ENCODE results near the gene ADAT3.

DNA sequence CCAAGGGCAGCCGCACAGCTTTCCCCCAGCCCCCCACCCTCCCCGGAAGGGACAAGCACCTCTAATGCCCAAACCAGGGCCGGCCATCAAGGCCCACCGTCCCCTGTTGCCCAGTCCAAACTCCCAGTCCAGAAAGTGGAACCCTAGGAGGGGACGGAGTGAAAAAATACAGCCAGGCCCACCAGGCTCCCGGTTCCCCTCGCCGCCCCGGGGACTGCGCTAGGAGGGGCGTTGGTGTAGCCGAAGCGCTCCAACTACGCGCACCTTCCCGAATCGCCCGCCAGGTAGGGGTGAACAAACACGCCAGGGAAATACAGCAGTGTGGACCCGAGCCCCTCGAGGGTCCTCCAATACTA lies 43.2 kb upstream of the ADAT3 start:
- no peak for TF ChIP-seq POLR2A (IDR thresholded peaks at IDR 0.05; ENCODE audit: low read length)
- TF ChIP-seq, protein P1, sequence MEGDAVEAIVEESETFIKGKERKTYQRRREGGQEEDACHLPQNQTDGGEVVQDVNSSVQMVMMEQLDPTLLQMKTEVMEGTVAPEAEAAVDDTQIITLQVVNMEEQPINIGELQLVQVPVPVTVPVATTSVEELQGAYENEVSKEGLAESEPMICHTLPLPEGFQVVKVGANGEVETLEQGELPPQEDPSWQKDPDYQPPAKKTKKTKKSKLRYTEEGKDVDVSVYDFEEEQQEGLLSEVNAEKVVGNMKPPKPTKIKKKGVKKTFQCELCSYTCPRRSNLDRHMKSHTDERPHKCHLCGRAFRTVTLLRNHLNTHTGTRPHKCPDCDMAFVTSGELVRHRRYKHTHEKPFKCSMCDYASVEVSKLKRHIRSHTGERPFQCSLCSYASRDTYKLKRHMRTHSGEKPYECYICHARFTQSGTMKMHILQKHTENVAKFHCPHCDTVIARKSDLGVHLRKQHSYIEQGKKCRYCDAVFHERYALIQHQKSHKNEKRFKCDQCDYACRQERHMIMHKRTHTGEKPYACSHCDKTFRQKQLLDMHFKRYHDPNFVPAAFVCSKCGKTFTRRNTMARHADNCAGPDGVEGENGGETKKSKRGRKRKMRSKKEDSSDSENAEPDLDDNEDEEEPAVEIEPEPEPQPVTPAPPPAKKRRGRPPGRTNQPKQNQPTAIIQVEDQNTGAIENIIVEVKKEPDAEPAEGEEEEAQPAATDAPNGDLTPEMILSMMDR (IDR thresholded peaks at IDR 0.05), result no peak
